Measurements from ENCODE around the gene VWA8.

DNA sequence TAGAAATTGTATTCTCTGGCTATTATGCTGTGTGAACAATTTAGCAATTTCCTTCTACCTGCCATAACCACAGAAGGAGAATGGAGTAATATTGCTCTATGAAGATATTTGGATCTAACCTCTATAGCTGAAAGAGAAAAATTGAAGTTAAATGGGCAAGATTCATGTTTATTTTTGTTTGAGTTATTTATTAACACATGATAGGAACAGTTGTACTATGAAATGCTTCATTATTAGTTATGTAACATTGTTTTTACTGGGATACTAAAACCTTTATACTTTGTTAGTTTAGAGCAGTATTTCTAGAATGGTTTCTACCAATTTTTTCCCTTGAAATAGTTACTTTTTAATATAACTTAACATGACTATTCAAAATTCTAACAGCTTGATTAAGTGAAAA, 27.3 kb upstream of the VWA8 start:
- TF ChIP-seq, protein P1, sequence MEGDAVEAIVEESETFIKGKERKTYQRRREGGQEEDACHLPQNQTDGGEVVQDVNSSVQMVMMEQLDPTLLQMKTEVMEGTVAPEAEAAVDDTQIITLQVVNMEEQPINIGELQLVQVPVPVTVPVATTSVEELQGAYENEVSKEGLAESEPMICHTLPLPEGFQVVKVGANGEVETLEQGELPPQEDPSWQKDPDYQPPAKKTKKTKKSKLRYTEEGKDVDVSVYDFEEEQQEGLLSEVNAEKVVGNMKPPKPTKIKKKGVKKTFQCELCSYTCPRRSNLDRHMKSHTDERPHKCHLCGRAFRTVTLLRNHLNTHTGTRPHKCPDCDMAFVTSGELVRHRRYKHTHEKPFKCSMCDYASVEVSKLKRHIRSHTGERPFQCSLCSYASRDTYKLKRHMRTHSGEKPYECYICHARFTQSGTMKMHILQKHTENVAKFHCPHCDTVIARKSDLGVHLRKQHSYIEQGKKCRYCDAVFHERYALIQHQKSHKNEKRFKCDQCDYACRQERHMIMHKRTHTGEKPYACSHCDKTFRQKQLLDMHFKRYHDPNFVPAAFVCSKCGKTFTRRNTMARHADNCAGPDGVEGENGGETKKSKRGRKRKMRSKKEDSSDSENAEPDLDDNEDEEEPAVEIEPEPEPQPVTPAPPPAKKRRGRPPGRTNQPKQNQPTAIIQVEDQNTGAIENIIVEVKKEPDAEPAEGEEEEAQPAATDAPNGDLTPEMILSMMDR (IDR thresholded peaks at IDR 0.05; ENCODE audit: low read depth, low read length): no peak
- TF ChIP-seq EZH2phosphoT487 (IDR thresholded peaks at IDR 0.05; ENCODE audit: low read depth): no peak

Data from OCI-LY3 (cell line).